Loucy (cell line): ENCODE results near the gene DACT2.

ENCODE experiments used
- EZH2phosphoT487 ChIP-seq: fragments of 200-600 bp; IDR thresholded peaks from 2 replicates; pipeline ENCODE4 v1.6.1; 2018; ENCODE audit warnings: antibody characterized with exemption, mild to moderate bottlenecking, moderate library complexity, borderline replicate concordance
- TF ChIP-seq, protein P1 (sequence below): fragments of 200-600 bp; sonication (generic); conservative IDR thresholded peaks from 2 replicates; pipeline ENCODE4 v1.5.1; 2014; ENCODE audit warnings: mild to moderate bottlenecking, antibody characterized with exemption, low read length

DNA sequence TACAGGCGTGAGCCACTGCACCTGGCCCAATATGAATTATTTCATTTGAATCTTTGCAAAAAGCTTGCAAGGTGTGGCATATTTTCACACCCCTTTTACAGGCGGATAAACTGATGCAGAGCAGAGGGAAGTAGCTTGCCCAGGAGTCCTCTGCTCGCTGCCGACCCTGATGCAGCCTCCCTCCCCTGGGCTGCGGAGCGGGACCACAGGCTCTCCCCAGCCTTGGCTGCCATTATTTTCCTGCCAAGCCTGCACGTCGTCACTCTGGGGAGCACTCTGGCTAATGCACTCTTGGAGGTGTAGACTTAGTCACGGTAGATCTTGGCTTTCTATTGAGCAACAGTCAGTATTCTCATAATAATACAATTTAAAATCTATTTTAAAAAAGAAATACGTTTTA lies 34.8 kb upstream of the DACT2 start:
- TF ChIP-seq, protein P1, sequence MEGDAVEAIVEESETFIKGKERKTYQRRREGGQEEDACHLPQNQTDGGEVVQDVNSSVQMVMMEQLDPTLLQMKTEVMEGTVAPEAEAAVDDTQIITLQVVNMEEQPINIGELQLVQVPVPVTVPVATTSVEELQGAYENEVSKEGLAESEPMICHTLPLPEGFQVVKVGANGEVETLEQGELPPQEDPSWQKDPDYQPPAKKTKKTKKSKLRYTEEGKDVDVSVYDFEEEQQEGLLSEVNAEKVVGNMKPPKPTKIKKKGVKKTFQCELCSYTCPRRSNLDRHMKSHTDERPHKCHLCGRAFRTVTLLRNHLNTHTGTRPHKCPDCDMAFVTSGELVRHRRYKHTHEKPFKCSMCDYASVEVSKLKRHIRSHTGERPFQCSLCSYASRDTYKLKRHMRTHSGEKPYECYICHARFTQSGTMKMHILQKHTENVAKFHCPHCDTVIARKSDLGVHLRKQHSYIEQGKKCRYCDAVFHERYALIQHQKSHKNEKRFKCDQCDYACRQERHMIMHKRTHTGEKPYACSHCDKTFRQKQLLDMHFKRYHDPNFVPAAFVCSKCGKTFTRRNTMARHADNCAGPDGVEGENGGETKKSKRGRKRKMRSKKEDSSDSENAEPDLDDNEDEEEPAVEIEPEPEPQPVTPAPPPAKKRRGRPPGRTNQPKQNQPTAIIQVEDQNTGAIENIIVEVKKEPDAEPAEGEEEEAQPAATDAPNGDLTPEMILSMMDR: no peak
- TF ChIP-seq EZH2phosphoT487: no peak
